Neural crest cell (in vitro differentiated cells): Measurements from ENCODE around the gene PCDHGA4. TPM values are rescaled to one million over a fixed set of nuclear protein-coding genes. Genes with fewer than 3 reads are reported as not detected.

Experiments
- DNase-seq: peaks from one replicate; pipeline ENCODE4 v3.0.0; 2021; ENCODE audit warnings: low read depth, mixed read lengths, low spot score
- H3K27ac Mint-ChIP-seq: one replicate; pipeline ENCODE4 v1.8.0; 2021; ENCODE audit warnings: mild to moderate bottlenecking, mixed read lengths; ENCODE audit not compliant: unreplicated experiment
- H3K27me3 Mint-ChIP-seq: 2 replicates; pipeline ENCODE4 v1.8.0; 2021; ENCODE audit warnings: low read depth, mild to moderate bottlenecking, mixed read lengths
- H3K36me3 Mint-ChIP-seq: 2 replicates; pipeline ENCODE4 v1.8.0; 2021; ENCODE audit warnings: low read depth, mild to moderate bottlenecking, mixed read lengths
- H3K4me1 Mint-ChIP-seq: 2 replicates; pipeline ENCODE4 v1.8.0; 2021; ENCODE audit warnings: mixed read lengths
- H3K4me3 Mint-ChIP-seq: one replicate; pipeline ENCODE4 v1.8.0; 2021; ENCODE audit warnings: mild to moderate bottlenecking, mixed read lengths
- H3K9me3 Mint-ChIP-seq: 2 replicates; pipeline ENCODE4 v1.8.0; 2021; ENCODE audit warnings: mixed read lengths
- CTCF ChIP-seq: fragments of 200-600 bp; sonication (generic); conservative IDR thresholded peaks from 2 replicates; pipeline ENCODE4 v1.5.0; 2021; ENCODE audit warnings: antibody characterized with exemption, mild to moderate bottlenecking
- total RNA-seq: library from RNA; stranded (reverse); gene quantifications from 2 replicates; pipeline ENCODE4 v1.2.1, GENCODE V29; 2021

Gene PCDHGA4
- total RNA-seq, 1 donor from 2014 or later = 0.56 TPM

GRCh38 chr5:141356950-141357349, 2.1 kb downstream of the PCDHGA4 start:
- H3K4me3 Mint-ChIP-seq = no peak overlapping the region
- no peak overlapping the region for H3K27ac Mint-ChIP-seq
- peaks cover 20% of the 10 kb centered on the region for H3K9me3 Mint-ChIP-seq
- no peaks in the 10 kb centered on the region for H3K4me1 Mint-ChIP-seq
- peaks cover 44% of the 10 kb centered on the region for H3K36me3 Mint-ChIP-seq
- DNase-seq = no peak
- no peak for TF ChIP-seq CTCF
- H3K27me3 Mint-ChIP-seq = no peaks in the 10 kb centered on the region

- Mint-ChIP-seq H3K36me3 (peaks cover 47% of the 10 kb centered on the region), H3K4me1 (no peaks in the 10 kb centered on the region), H3K27me3 (no peaks in the 10 kb centered on the region), H3K27ac (no peak within 1 kb of the TSS), H3K9me3 (peaks cover 19% of the 10 kb centered on the region), H3K4me3 (no peak within 1 kb of the TSS)
- DNase-seq = no peak
- TF ChIP-seq CTCF = peak; percentile 31
Measured at GRCh38 chr5:141359790-141360426, 5.1 kb downstream of the PCDHGA4 start, which contains the start of gene PCDHGB2. Gene PCDHGB2 (plus strand): TSS chr5:141359994. CDS start chr5:141360136, 142 bp downstream.

- Mint-ChIP-seq H3K27ac (no peak overlapping the region), H3K4me1 (no peaks in the 10 kb centered on the region), H3K4me3 (no peak overlapping the region), H3K36me3 (peaks cover 54% of the 10 kb centered on the region), H3K9me3 (peaks cover 24% of the 10 kb centered on the region), H3K27me3 (no peaks in the 10 kb centered on the region)
- no peak for DNase-seq
- no peak for TF ChIP-seq CTCF
Measured at GRCh38 chr5:141360685-141361084, 5.9 kb downstream of the PCDHGA4 start.

- Mint-ChIP-seq H3K27ac (no peak overlapping the region), H3K9me3 (peaks cover 20% of the 10 kb centered on the region), H3K27me3 (no peaks in the 10 kb centered on the region), H3K4me3 (no peak overlapping the region), H3K36me3 (peaks cover 49% of the 10 kb centered on the region), H3K4me1 (no peaks in the 10 kb centered on the region)
- no peak for DNase-seq
- TF ChIP-seq CTCF = no peak
Measured at GRCh38 chr5:141362719-141363118, 7.9 kb downstream of the PCDHGA4 start.

GRCh38 chr5:141363952-141364660, 9.3 kb downstream of the PCDHGA4 start, which contains the start of gene PCDHGA5:
Gene PCDHGA5 (plus strand): TSS chr5:141364162. CDS start chr5:141364331, 169 bp downstream.
- Mint-ChIP-seq H3K36me3 (peaks cover 43% of the 10 kb centered on the region), H3K4me3 (no peak within 1 kb of the TSS), H3K9me3 (peaks cover 16% of the 10 kb centered on the region), H3K27ac (no peak within 1 kb of the TSS), H3K27me3 (no peaks in the 10 kb centered on the region), H3K4me1 (no peaks in the 10 kb centered on the region)
- TF ChIP-seq CTCF = no peak
- no peak for DNase-seq
